SK-N-SH treated with all-trans-retinoic acid at 6 μM for 48 hours (cell line): ENCODE measurements around the gene ATOX1.

ENCODE experiments used
- ATAC-seq: fragments of 200-7000 bp; cut with Tn5 transposase; 3 replicates; pipeline ENCODE4 v1.9.1; 2020; ENCODE audit warnings: mild to moderate bottlenecking, moderate library complexity
- ARNTL ChIP-seq: fragments of 450-650 bp; formaldehyde crosslinking; IDR thresholded peaks from 2 replicates; pipeline ENCODE4 v1.5.0; 2020; ENCODE audit warnings: low read depth, mild to moderate bottlenecking, moderate library complexity, borderline replicate concordance
- BACH2 ChIP-seq: fragments of 250-450 bp; sonication (Bioruptor Pico); IDR thresholded peaks from 2 replicates; pipeline ENCODE4 v1.9.0; 2021; ENCODE audit warnings: mild to moderate bottlenecking, borderline replicate concordance
- CREB5 ChIP-seq: fragments of 250-450 bp; sonication (Bioruptor Pico); IDR thresholded peaks from 2 replicates; pipeline ENCODE4 v1.5.1; 2020; ENCODE audit warnings: low read depth, mild to moderate bottlenecking, moderate library complexity
- CSDC2 ChIP-seq: fragments of 250-450 bp; sonication (Bioruptor Pico); IDR thresholded peaks from 2 replicates; pipeline ENCODE4 v1.5.0; 2020; ENCODE audit warnings: mild to moderate bottlenecking, moderate library complexity
- CSRNP3 ChIP-seq: fragments of 250-450 bp; sonication (Bioruptor Pico); IDR thresholded peaks from 2 replicates; pipeline ENCODE4 v1.5.1; 2021; ENCODE audit warnings: mild to moderate bottlenecking, moderate library complexity
- ESRRG ChIP-seq: fragments of 250-450 bp; sonication (Bioruptor Pico); IDR thresholded peaks from 2 replicates; pipeline ENCODE4 v1.6.1; 2021; ENCODE audit warnings: mild to moderate bottlenecking
- GLIS3 ChIP-seq: fragments of 250-450 bp; sonication (Bioruptor Pico); IDR thresholded peaks from 2 replicates; pipeline ENCODE4 v1.5.0; 2020; ENCODE audit warnings: mild to moderate bottlenecking, moderate library complexity
- ISL1 ChIP-seq: fragments of 250-450 bp; sonication (Bioruptor Pico); IDR thresholded peaks from 2 replicates; pipeline ENCODE4 v2.1.2; 2022; ENCODE audit warnings: mild to moderate bottlenecking, moderate library complexity
- OSR1 ChIP-seq: fragments of 250-450 bp; sonication (Bioruptor Pico); IDR thresholded peaks from 2 replicates; pipeline ENCODE4 v1.8.0; 2022; ENCODE audit warnings: moderate library complexity, mild to moderate bottlenecking, inconsistent platforms
- PATZ1 ChIP-seq: fragments of 250-450 bp; sonication (Bioruptor Pico); IDR thresholded peaks from 2 replicates; pipeline ENCODE4 v1.8.0; 2020; ENCODE audit warnings: mild to moderate bottlenecking, moderate library complexity, borderline replicate concordance
- POU6F1 ChIP-seq: fragments of 250-450 bp; sonication (Bioruptor Pico); IDR thresholded peaks from 2 replicates; pipeline ENCODE4 v1.8.0; 2021; ENCODE audit warnings: low read depth, mild to moderate bottlenecking, moderate library complexity, borderline replicate concordance
- PPARA ChIP-seq: fragments of 250-450 bp; sonication (Bioruptor Pico); IDR thresholded peaks from 2 replicates; pipeline ENCODE4 v1.5.0; 2020; ENCODE audit warnings: mild to moderate bottlenecking, borderline replicate concordance
- RARB ChIP-seq: fragments of 250-450 bp; sonication (Bioruptor Pico); IDR thresholded peaks from 2 replicates; pipeline ENCODE4 v1.8.0; 2021; ENCODE audit warnings: mild to moderate bottlenecking, moderate library complexity
- TCF4 ChIP-seq: fragments of 250-450 bp; sonication (Bioruptor Pico); IDR thresholded peaks from 2 replicates; pipeline ENCODE4 v1.8.0; 2021; ENCODE audit warnings: mild to moderate bottlenecking, moderate library complexity, borderline replicate concordance
- TOX ChIP-seq: fragments of 250-450 bp; sonication (Bioruptor Pico); IDR thresholded peaks from 2 replicates; pipeline ENCODE4 v1.8.0; 2021; ENCODE audit warnings: mild to moderate bottlenecking, moderate library complexity, borderline replicate concordance
- TSHZ2 ChIP-seq: fragments of 250-450 bp; sonication (Bioruptor Pico); IDR thresholded peaks from 2 replicates; pipeline ENCODE4 v1.5.0; 2020; ENCODE audit warnings: mild to moderate bottlenecking, moderate library complexity
- ZC3H10 ChIP-seq: fragments of 250-450 bp; sonication (Bioruptor Pico); IDR thresholded peaks from 2 replicates; pipeline ENCODE4 v1.5.1; 2021; ENCODE audit warnings: mild to moderate bottlenecking, moderate library complexity
- ZFP3 ChIP-seq: fragments of 250-450 bp; sonication (Bioruptor Pico); IDR thresholded peaks from 2 replicates; pipeline ENCODE4 v1.5.0; 2020; ENCODE audit warnings: mild to moderate bottlenecking, moderate library complexity
- ZFP30 ChIP-seq: fragments of 450-650 bp; formaldehyde crosslinking; IDR thresholded peaks from 2 replicates; pipeline ENCODE4 v1.5.0; 2022; ENCODE audit warnings: mild to moderate bottlenecking, moderate library complexity
- ZNF565 ChIP-seq: fragments of 450-650 bp; formaldehyde crosslinking; conservative IDR thresholded peaks from 2 replicates; pipeline ENCODE4 v1.5.0; 2020; ENCODE audit warnings: low read depth, mild to moderate bottlenecking, moderate library complexity
- ZNF70 ChIP-seq: fragments of 450-650 bp; formaldehyde crosslinking; IDR thresholded peaks from 2 replicates; pipeline ENCODE4 v1.5.0; 2020; ENCODE audit warnings: mild to moderate bottlenecking, moderate library complexity
- ZNF8 ChIP-seq: fragments of 450-650 bp; formaldehyde crosslinking; IDR thresholded peaks from 2 replicates; pipeline ENCODE4 v1.5.0; 2020; ENCODE audit warnings: mild to moderate bottlenecking, moderate library complexity

Gene ATOX1

GRCh38 chr5:151751091-151751490 lies 7.3 kb downstream of the ATOX1 start:
- no peak for ATAC-seq
- no peak for TF ChIP-seq GLIS3
- no peak for TF ChIP-seq ESRRG
- TF ChIP-seq ZFP30 (CRISPR knock-in tag): no peak
- no peak for TF ChIP-seq ZFP3 (CRISPR knock-in tag)
- TF ChIP-seq OSR1 (CRISPR knock-in tag): no peak
- no peak for TF ChIP-seq PPARA (CRISPR knock-in tag)
- TF ChIP-seq CSRNP3 (CRISPR knock-in tag): no peak
- no peak for TF ChIP-seq BACH2 (CRISPR knock-in tag)
- no peak for TF ChIP-seq ZNF565
- TF ChIP-seq TOX: no peak
- no peak for TF ChIP-seq POU6F1 (CRISPR knock-in tag)
- no peak for TF ChIP-seq ZNF70 (CRISPR knock-in tag)
- no peak for TF ChIP-seq ZC3H10
- no peak for TF ChIP-seq TSHZ2 (CRISPR knock-in tag)
- no peak for TF ChIP-seq PATZ1 (CRISPR knock-in tag)
- no peak for TF ChIP-seq ARNTL (CRISPR knock-in tag)
- no peak for TF ChIP-seq CREB5 (CRISPR knock-in tag)
- TF ChIP-seq ISL1 (CRISPR knock-in tag): no peak
- no peak for TF ChIP-seq RARB (CRISPR knock-in tag)

GRCh38 chr5:151750121-151750520 lies 8.3 kb downstream of the ATOX1 start:
- no peak for ATAC-seq
- no peak for TF ChIP-seq ZNF565
- no peak for TF ChIP-seq PATZ1 (CRISPR knock-in tag)
- TF ChIP-seq CSRNP3 (CRISPR knock-in tag): no peak
- no peak for TF ChIP-seq ZFP3 (CRISPR knock-in tag)
- TF ChIP-seq ZFP30 (CRISPR knock-in tag): no peak
- no peak for TF ChIP-seq ESRRG
- no peak for TF ChIP-seq RARB (CRISPR knock-in tag)
- TF ChIP-seq POU6F1 (CRISPR knock-in tag): no peak
- TF ChIP-seq BACH2 (CRISPR knock-in tag): no peak
- TF ChIP-seq ZNF8 (CRISPR knock-in tag): no peak
- no peak for TF ChIP-seq TCF4 (CRISPR knock-in tag)
- TF ChIP-seq CREB5 (CRISPR knock-in tag): no peak
- no peak for TF ChIP-seq ZC3H10
- TF ChIP-seq ARNTL (CRISPR knock-in tag): no peak
- no peak for TF ChIP-seq CSDC2 (CRISPR knock-in tag)
